AG09309 (cell line): Measurements from ENCODE around the gene TTI1.

ENCODE experiments used
- DNase-seq: peaks from one replicate; pipeline ENCODE4 v3.0.0-alpha.2; 2010; ENCODE audit warnings: low read depth
- H3K4me3 ChIP-seq: 2 replicates; pipeline ENCODE4 v1.5.1; 2011; ENCODE audit warnings: mild to moderate bottlenecking, low read depth, low read length, moderate library complexity; ENCODE audit not compliant: control insufficient read depth
- CTCF ChIP-seq: IDR thresholded peaks from 2 replicates; pipeline ENCODE4 v1.5.1; 2011; ENCODE audit warnings: mild to moderate bottlenecking, low read depth, low read length, inconsistent platforms; ENCODE audit not compliant: insufficient read depth, control insufficient read depth; ENCODE audit errors: missing control alignments

TTI1 gene

DNA sequence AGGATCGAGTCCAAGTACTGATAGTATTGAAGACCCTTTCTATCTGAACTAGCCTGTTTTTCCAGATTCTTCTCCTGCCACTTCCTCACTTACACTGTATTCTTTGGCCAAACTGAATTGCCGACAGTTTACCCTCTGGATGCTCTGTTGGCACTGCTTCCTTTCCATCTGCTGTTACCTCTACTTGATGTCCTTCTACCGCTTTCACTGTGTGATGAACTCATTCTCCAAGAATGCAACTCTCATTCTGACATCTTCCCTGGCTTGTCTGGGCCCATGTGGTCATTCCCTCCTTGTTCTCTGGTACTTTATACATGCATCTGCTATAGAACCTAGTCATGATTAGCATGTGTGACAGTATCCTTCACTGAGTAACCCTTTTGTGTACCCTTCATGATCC lies 16.5 kb upstream of the TTI1 start:
- TF ChIP-seq CTCF: no peak
- no peak overlapping the region for H3K4me3 ChIP-seq
- DNase-seq: no peak

DNA sequence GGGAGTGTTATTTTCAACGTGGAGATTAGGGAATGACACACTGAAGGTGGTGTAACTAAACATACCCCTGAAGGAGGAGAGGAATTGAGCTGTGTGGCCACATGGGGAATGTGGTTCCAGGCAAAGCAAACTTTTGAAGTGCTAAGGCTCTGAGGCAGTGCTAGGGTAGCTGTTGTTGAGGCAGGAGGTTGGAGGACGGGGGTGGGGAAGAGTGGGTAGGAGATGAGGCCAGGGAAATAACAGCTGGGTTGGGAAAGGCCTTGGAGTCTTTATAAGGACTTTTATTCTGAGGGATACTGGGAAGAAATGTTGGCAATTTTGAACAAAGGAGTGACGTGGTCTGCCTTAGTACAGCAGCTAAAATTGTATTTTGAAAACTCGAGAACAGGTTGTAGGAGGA lies 13.3 kb upstream of the TTI1 start:
- DNase-seq: no peak
- no peak overlapping the region for H3K4me3 ChIP-seq
- TF ChIP-seq CTCF: no peak

GRCh38 chr20:38044685-38045084 lies 11.4 kb upstream of the TTI1 start:
- DNase-seq: no peak
- no peak for TF ChIP-seq CTCF
- H3K4me3 ChIP-seq: no peak overlapping the region

DNA sequence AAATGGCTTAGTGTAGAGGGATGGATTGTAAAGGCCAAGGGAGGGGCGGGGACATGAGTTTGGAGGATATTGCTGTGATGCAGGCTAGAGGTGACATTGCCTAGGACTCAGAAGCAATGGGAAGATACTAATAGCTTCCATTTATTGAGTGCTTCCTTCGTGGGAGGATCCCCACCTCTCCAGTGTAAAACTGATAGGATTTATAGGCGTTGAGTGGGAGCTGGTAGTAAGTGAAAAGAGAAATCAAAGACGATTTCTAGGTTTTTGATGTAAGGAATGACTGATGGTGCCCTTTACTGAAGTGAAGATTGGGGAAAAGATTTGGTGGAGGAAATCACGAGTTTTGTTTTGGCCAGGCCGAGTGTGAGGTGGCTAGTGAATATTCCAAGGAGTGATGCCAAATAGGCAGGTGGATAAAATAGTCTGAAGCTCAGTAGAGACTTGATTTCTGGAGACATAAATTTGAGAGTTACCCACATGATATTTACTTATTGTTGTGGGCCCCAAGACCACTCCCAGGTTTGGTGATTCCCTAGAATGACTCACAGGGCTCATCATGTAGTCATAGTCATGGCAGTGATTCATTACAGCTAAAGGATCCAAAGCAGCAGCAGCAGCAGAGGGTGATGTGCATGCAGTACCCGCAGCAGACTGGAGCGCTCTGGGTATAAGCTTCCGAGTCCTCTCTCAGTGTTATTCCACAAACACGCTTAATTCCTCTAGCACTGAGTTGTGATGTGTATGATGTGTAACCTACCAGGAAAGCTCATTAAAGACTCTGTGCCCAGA lies 10.4 kb upstream of the TTI1 start:
- peak; percentile 34 for TF ChIP-seq CTCF
- no peak overlapping the region for H3K4me3 ChIP-seq
- peak; percentile 62 for DNase-seq

- TF ChIP-seq CTCF: no peak
- H3K4me3 ChIP-seq: no peak overlapping the region
- no peak for DNase-seq
These were observed 7.0 kb upstream of the TTI1 start for GRCh38 chr20:38040276-38040675.

DNA sequence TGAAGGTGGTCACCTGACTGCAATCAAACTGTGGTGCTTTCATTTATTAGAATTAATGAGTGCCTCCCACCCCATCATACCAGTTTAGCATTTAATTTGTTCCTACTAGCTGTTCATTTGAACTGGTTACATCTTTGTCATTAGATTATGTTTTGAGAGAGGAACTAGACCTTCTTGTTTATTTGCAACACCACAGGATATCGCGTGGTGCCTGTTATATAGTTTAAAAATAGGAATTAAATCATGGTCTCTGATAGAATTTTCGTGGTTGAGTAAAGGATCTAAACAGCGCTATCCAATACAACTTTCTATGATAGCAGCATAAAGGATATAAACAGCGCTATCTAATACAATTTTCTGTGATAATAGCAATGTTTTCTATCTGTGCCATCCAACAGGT lies 3.1 kb upstream of the TTI1 start:
- no peak for TF ChIP-seq CTCF
- DNase-seq: no peak
- no peak overlapping the region for H3K4me3 ChIP-seq
